ENCODE measurements around the gene NR6A1.

The NR6A1 gene

GRCh38 chr9:124470306-124470705 lies 300.8 kb downstream of the NR6A1 start:
- no peak for DNase-seq (ENCODE audit: low read depth)

GRCh38 chr9:124469011-124469832 lies 301.9 kb downstream of the NR6A1 start:
- no peak for DNase-seq (ENCODE audit: low read depth)

- DNase-seq (ENCODE audit: low read depth), result no peak
Measured at GRCh38 chr9:124468061-124468740, 302.9 kb downstream of the NR6A1 start.

- DNase-seq (ENCODE audit: low read depth), result no peak
Measured at GRCh38 chr9:124467410-124468060, 303.6 kb downstream of the NR6A1 start.
